K562 (cell line): ENCODE results near the gene TFRC.

Source experiments
- CBX8 ChIP-seq: fragments of 200-600 bp; sonication (generic); IDR thresholded peaks from 2 replicates; pipeline ENCODE4 v1.6.1; 2012; ENCODE audit warnings: borderline replicate concordance, mixed run types, low read depth, mild to moderate bottlenecking, moderate library complexity, mixed read lengths, low read length, control low read depth, inconsistent platforms; ENCODE audit not compliant: poor library complexity, severe bottlenecking; ENCODE audit errors: extremely low read depth
- EZH2 ChIP-seq: IDR thresholded peaks from 2 replicates; pipeline ENCODE4 v1.6.1; 2012; ENCODE audit warnings: low read depth, mild to moderate bottlenecking, inconsistent platforms, low read length, borderline replicate concordance
- FOXA1 ChIP-seq: fragments of 450-650 bp; IDR thresholded peaks from 2 replicates; pipeline ENCODE4 v1.6.1; 2016; ENCODE audit warnings: mild to moderate bottlenecking, borderline replicate concordance
- MXD1 ChIP-seq: fragments of 250-450 bp; sonication (Bioruptor Pico); IDR thresholded peaks from 2 replicates; pipeline ENCODE4 v1.8.0; 2021; ENCODE audit warnings: borderline replicate concordance, mild to moderate bottlenecking, moderate library complexity; ENCODE audit not compliant: poor library complexity, severe bottlenecking
- NFE2L1 ChIP-seq: fragments of 450-650 bp; IDR thresholded peaks from 2 replicates; pipeline ENCODE4 v1.6.1; 2016; ENCODE audit warnings: missing genetic modification characterization, low read depth, mild to moderate bottlenecking, missing compliant biosample characterization, moderate library complexity, borderline replicate concordance
- NFYB ChIP-seq: IDR thresholded peaks from 2 replicates; pipeline ENCODE4 v1.6.1; 2011; ENCODE audit warnings: mild to moderate bottlenecking, moderate library complexity; ENCODE audit not compliant: insufficient read length; ENCODE audit errors: extremely low read depth
- ZSCAN32 ChIP-seq: fragments of 450-650 bp; formaldehyde crosslinking; IDR thresholded peaks from 2 replicates; pipeline ENCODE4 v1.4.0; 2020; ENCODE audit warnings: mild to moderate bottlenecking, moderate library complexity

DNA sequence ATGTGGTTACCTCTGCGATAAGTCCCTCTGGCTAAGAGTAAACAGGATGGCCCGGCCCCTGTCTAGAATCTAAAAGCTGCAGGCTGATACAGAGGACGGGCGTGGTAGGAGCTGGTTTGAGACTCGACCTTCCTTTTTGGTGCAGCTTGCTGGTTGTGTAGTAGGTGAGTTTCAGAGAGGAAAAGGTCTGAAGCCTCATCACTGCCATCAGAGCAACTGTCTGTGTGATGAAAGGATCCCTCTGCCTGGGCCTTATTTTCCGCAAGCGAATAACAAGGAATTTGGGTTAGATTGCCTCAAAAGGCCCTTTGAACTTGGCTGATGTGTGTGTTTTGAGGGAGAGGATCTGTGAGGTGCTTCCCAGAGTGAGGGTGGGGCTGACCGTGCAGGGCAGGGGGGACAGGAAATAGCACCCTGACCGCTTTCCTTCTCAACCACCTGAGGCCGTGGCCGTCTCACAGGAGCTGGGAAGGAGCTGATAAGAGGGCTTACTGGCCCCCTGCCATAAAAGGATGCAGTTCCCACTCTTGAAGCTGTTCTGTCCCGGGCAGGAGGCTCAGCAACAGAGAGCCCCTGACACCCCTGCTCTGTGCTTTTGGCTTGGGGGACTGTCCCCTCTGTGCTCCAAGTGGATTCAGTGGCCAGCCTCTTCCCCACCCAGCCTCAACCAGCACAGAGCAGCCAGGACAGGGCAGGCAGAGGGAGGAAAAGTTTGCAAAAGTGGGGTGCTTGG is 45.6 kb upstream of the TFRC start:
- TF ChIP-seq ZSCAN32 (no peak), NFYB (no peak), MXD1 (no peak), EZH2 (no peak), FOXA1 (no peak; the same call in 1 of the 2 replicates), NFE2L1 (tag) (no peak), CBX8 (no peak)
